K562 (cell line): ENCODE measurements around the gene PHF5A. TPM values are rescaled to one million over a fixed set of nuclear protein-coding genes. Genes with fewer than 3 reads are reported as not detected.

Source experiments
- ATAC-seq: fragments of 200-7000 bp; cut with Tn5 transposase; 3 replicates; pipeline ENCODE4 v1.9.1; 2020; ENCODE audit warnings: moderate library complexity
- BruUV-seq: library from RNA; stranded (reverse); fragments of 400-500 nt; replicated peaks from 2 replicates; lab custom pipeline; 2021; lab: Mats Ljungman, UMichigan
- CTCF ChIA-PET: fragments of 300-600 bp; formaldehyde crosslinking; extraction: SDS; loops from one replicate; lab custom pipeline; 2021; ENCODE audit warnings: low intra/inter-chr PET ratio; lab: Yijun Ruan, JAX
- POLR2A ChIA-PET: fragments of 300-600, 350-650 bp; sonication (Branson Sonifier 250); formaldehyde crosslinking; extraction: SDS; loops from one replicate; lab custom pipeline; 2021; ENCODE audit warnings: antibody characterized with exemption, inconsistent platforms; lab: Yijun Ruan, JAX
- DNase-seq, 4 experiments: peaks; one replicate each; pipeline versions ENCODE4 v3.0.0 to v3.0.0-alpha.2; 2011 to 2018; ENCODE audit warnings: low spot score in 3 of 4, mixed read lengths in 3 of 4; ENCODE audit errors: extremely low read depth in 1 of 4
- FAIRE-seq: peaks from 2 replicates; lab custom pipeline; 2011; peaks lifted over from hg19 to GRCh38; lab: Jason Lieb, UNC
- H2AFZ ChIP-seq: 2 replicates; pipeline ENCODE4 v1.6.0; 2011; ENCODE audit warnings: low read depth, low read length, control low read depth, inconsistent platforms
- H3K27ac ChIP-seq: fragments of 200-600 bp; 3 replicates; pipeline ENCODE4 v1.8.0; 2011; ENCODE audit warnings: low read depth, mild to moderate bottlenecking, control low read depth, inconsistent platforms, low read length, moderate library complexity, mixed read lengths; ENCODE audit errors: extremely low read depth
- H3K27me3 ChIP-seq, 2 experiments: fragments of 300-600 bp in 1 of 2; 2 replicates in 1 of 2; 3 replicates in 1 of 2; pipeline versions ENCODE4 v1.6.0 to v1.8.0; 2011; ENCODE audit warnings: inconsistent platforms in 2 of 2, low read length in 2 of 2, mild to moderate bottlenecking in 1 of 2, mixed read lengths in 1 of 2, moderate library complexity in 1 of 2; ENCODE audit not compliant: control insufficient read depth in 2 of 2, insufficient read depth in 2 of 2
- H3K36me3 ChIP-seq: fragments of 300-600 bp; 3 replicates; pipeline ENCODE4 v1.8.0; 2011; ENCODE audit warnings: mild to moderate bottlenecking, low read length, inconsistent platforms; ENCODE audit not compliant: control insufficient read depth, insufficient read depth
- H3K4me1 ChIP-seq, 2 experiments: fragments of 200-600 bp in 1 of 2; replicated peaks in 1 of 2; 2 replicates in 1 of 2; 3 replicates in 1 of 2; pipeline versions ENCODE4 v1.5.1 to v1.8.0; 2011; ENCODE audit warnings: inconsistent platforms in 2 of 2, low read length in 2 of 2, mild to moderate bottlenecking in 1 of 2, mixed read lengths in 1 of 2, moderate library complexity in 1 of 2; ENCODE audit not compliant: control insufficient read depth in 2 of 2, insufficient read depth in 2 of 2
- H3K4me2 ChIP-seq: 2 replicates; pipeline ENCODE4 v1.6.1; 2011; ENCODE audit warnings: low read length, control low read depth, inconsistent platforms, mixed read lengths; ENCODE audit not compliant: insufficient read depth
- H3K4me3 ChIP-seq: fragments of 200-600 bp; sonication (generic), shearing (Covaris generic); 2 replicates; pipeline ENCODE4 v1.5.1; 2016; ENCODE audit warnings: control low read depth, inconsistent platforms
- H3K79me2 ChIP-seq: fragments of 200-600 bp; 3 replicates; pipeline ENCODE4 v1.8.0; 2011; ENCODE audit warnings: low read length, inconsistent platforms; ENCODE audit not compliant: control insufficient read depth, insufficient read depth
- H3K9ac ChIP-seq, 2 experiments: 2 replicates each; pipeline versions ENCODE4 v1.6.0 to v1.6.1; 2011; ENCODE audit warnings: low read depth in 2 of 2, low read length in 2 of 2, control low read depth in 1 of 2, inconsistent platforms in 1 of 2, mild to moderate bottlenecking in 1 of 2, mixed read lengths in 1 of 2; ENCODE audit not compliant: insufficient read depth in 1 of 2
- H3K9me1 ChIP-seq: one replicate; pipeline ENCODE4 v1.6.0; 2011; ENCODE audit warnings: inconsistent platforms, mild to moderate bottlenecking, low read length, moderate library complexity; ENCODE audit not compliant: control insufficient read depth, insufficient read depth
- H3K9me3 ChIP-seq: replicated peaks from 2 replicates; pipeline ENCODE4 v1.5.1; 2011; ENCODE audit warnings: low read depth, low read length, inconsistent platforms; ENCODE audit not compliant: control insufficient read depth, insufficient read depth
- H4K20me1 ChIP-seq: replicated peaks from 2 replicates; pipeline ENCODE4 v1.6.1; 2011; ENCODE audit warnings: low read length, inconsistent platforms, mixed read lengths; ENCODE audit not compliant: control insufficient read depth, insufficient read depth
- EHMT2 ChIP-seq: fragments of 450-650 bp; IDR thresholded peaks from 2 replicates; pipeline ENCODE4 v1.6.1; 2018; ENCODE audit warnings: antibody characterized with exemption
- HCFC1 ChIP-seq: IDR thresholded peaks from 2 replicates; pipeline ENCODE4 v1.6.1; 2012; ENCODE audit warnings: low read depth, low read length, improper control_type of control experiment
- NR1H2 ChIP-seq: sonication (generic); formaldehyde crosslinking; IDR thresholded peaks from 2 replicates; pipeline ENCODE4 v1.4.0; 2020; ENCODE audit warnings: mild to moderate bottlenecking, missing genetic modification reagents
- SNRNP70 ChIP-seq: fragments of 200-400 bp; formaldehyde crosslinking; optimal IDR thresholded peaks from 2 replicates; pipeline ENCODE3; 2017; ENCODE audit warnings: low read depth, low read length
- ZNF408 ChIP-seq: fragments of 250-450 bp; sonication (Bioruptor Pico); IDR thresholded peaks from 2 replicates; pipeline ENCODE4 v1.4.0; 2020; ENCODE audit warnings: low read depth, mild to moderate bottlenecking, moderate library complexity
- ZNF57 ChIP-seq: fragments of 450-650 bp; formaldehyde crosslinking; IDR thresholded peaks from 2 replicates; pipeline ENCODE4 v1.4.0; 2020; ENCODE audit warnings: mild to moderate bottlenecking, moderate library complexity
- WGBS: fragments of 100-300 bp; shearing (Covaris generic); methylation state at CpG from one replicate; pipeline ENCODE4 v1.1.6; 2016; ENCODE audit warnings: low coverage, mixed read lengths; ENCODE audit not compliant: insufficient coverage; ENCODE audit errors: missing lambda C conversion rate; 5-methylcytosine and 5-hydroxymethylcytosine counted together
- in situ Hi-C: fragments of 300-500 bp; cut with MboI; formaldehyde crosslinking; loops from 4 replicates; pipeline ENCODE4 v1.15.0; 2018; ENCODE audit warnings: inconsistent platforms, mixed read lengths
- intact Hi-C: fragments of 100-400 bp; cut with micrococcal nuclease; formaldehyde crosslinking; loops from 2 replicates; pipeline ENCODE4 v1.14.2; 2022
- polyA plus RNA-seq, 8 experiments: library from polyadenylated mRNA; depleted of rRNA in 4 of 8; stranded (reverse) in 5 of 8; unstranded in 3 of 8; fragments of >200 nt; fragmentation: Nextera tagmentation in 2 of 8; fragmentation: Illumina TruSeq in 1 of 8; extraction: Ambion mirVana in 2 of 8; extraction: Trizol in 1 of 8; gene quantifications; 2 replicates each; pipeline versions ENCODE4 v1.2.1 to v1.2.3, GENCODE V29; 2011 to 2014; ENCODE audit warnings: inconsistent platforms in 1 of 8, missing spikeins in 1 of 8
- total RNA-seq, 7 experiments: library from RNA; depleted of rRNA in 6 of 7; stranded (reverse); fragments of >200 nt in 6 of 7; fragmentation: Illumina TruSeq in 2 of 7; extraction: Trizol in 2 of 7; gene quantifications; 2 replicates each; pipeline versions ENCODE4 v1.2.1 to v1.2.3, GENCODE V29; 2011 to 2021; ENCODE audit warnings: low replicate concordance in 1 of 7
- TF ChIP-seq, protein P1 (sequence below): IDR thresholded peaks from 2 replicates; pipeline ENCODE4 v1.6.1; 2014; ENCODE audit warnings: antibody characterized with exemption
- TF ChIP-seq, protein P2 (sequence below), 3 experiments: fragments of 200-800 bp in 1 of 3; sonication (Bioruptor generic) in 1 of 3; sonication (generic) in 1 of 3; formaldehyde crosslinking in 1 of 3; IDR thresholded peaks; 2 replicates each; pipeline versions ENCODE4 v1.6.1 to v1.8.0; 2016 to 2022; ENCODE audit warnings: mild to moderate bottlenecking in 2 of 3, missing compliant biosample characterization in 2 of 3, missing genetic modification characterization in 2 of 3, missing genetic modification reagents in 1 of 3
- TF ChIP-seq, protein P3 (sequence below): sonication (generic); formaldehyde crosslinking; IDR thresholded peaks from 2 replicates; pipeline ENCODE4 v1.8.1; 2023; ENCODE audit warnings: missing genetic modification reagents, mild to moderate bottlenecking, borderline replicate concordance
- TF ChIP-seq, protein P4 (sequence below): fragments of 250-450 bp; sonication (Bioruptor Pico); IDR thresholded peaks from 2 replicates; pipeline ENCODE4 v1.8.0; 2021; ENCODE audit warnings: mild to moderate bottlenecking, moderate library complexity
- TF ChIP-seq, protein P5 (sequence below): fragments of 250-450 bp; sonication (Bioruptor Pico); IDR thresholded peaks from 2 replicates; pipeline ENCODE4 v1.9.0; 2021; ENCODE audit warnings: mild to moderate bottlenecking

PHF5A gene
- total and polyA plus RNA-seq, 9 of the 15 experiments (the other 6 are each of a cell fraction or from before 2014, with no cell fraction given) = 14.2 to 144 (median 101) TPM

DNA sequence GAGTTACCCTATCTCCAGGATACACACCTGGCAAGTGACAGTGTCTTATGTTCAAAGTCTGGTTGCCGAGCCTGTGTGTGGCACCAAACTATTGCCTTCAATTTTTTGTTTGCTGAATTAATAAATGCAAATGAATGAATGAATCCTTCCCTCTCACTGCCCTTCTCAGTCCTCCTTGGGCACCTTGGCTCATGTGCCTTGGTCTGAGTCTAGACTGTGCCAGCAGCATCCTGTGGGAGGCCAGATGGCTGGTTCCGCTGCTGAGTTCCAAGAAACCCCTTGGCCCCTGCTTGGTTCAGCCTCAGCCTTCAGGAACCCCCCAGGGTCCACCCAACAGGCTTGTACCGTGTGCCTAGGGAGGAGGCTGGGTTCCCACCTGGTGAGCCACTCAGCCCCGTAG lies 52.9 kb downstream of the PHF5A start:
- no TSS peak for BruUV-seq
- ATAC-seq = no peak
- in situ Hi-C loops (no loop called here), intact Hi-C loops (no loop called here)
- H3K27me3 ChIP-seq = no peaks in the 10 kb centered on the region
- no peak overlapping the region for H2AFZ ChIP-seq
- no peak overlapping the region for H3K4me3 ChIP-seq
- DNase-seq = no peak
- ChIA-PET CTCF (no interaction called here), POLR2A (interaction anchor here (0.8 kb wide), 1 partner anchor 28 kb away, joined by 3 read pairs; no protein-coding TSS in a partner anchor)
- no peaks in the 10 kb centered on the region for H4K20me1 ChIP-seq
- FAIRE-seq = no peak
- H3K4me1 ChIP-seq = peaks cover 15 to 33% of the 10 kb centered on the region in 2 experiments; a peak in 4 of 5 replicates
- H3K27ac ChIP-seq = no peak overlapping the region
- H3K9me3 ChIP-seq = no peaks in the 10 kb centered on the region
- H3K79me2 ChIP-seq = peaks cover 34% of the 10 kb centered on the region
- 84% methylated on average over 4 of the region's 4 CpGs for WGBS
- H3K9ac ChIP-seq = peak overlapping the region in 1 of 2 experiments; percentile 72; a peak in 1 of 4 replicates
- no peaks in the 10 kb centered on the region for H3K9me1 ChIP-seq
- H3K4me2 ChIP-seq = peak overlapping the region; percentile 25; the same call in 1 of the 2 replicates
- H3K36me3 ChIP-seq = no peaks in the 10 kb centered on the region
- TF ChIP-seq NR1H2 (no peak), EHMT2 (no peak), ZNF408 (CRISPR knock-in tag) (no peak), SNRNP70 (no peak), ZNF57 (CRISPR knock-in tag) (no peak), HCFC1 (no peak)
- TF ChIP-seq, protein P1, sequence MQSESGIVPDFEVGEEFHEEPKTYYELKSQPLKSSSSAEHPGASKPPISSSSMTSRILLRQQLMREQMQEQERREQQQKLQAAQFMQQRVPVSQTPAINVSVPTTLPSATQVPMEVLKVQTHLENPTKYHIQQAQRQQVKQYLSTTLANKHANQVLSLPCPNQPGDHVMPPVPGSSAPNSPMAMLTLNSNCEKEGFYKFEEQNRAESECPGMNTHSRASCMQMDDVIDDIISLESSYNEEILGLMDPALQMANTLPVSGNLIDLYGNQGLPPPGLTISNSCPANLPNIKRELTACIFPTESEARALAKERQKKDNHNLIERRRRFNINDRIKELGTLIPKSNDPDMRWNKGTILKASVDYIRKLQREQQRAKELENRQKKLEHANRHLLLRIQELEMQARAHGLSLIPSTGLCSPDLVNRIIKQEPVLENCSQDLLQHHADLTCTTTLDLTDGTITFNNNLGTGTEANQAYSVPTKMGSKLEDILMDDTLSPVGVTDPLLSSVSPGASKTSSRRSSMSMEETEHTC = no peak
- TF ChIP-seq, protein P2, sequence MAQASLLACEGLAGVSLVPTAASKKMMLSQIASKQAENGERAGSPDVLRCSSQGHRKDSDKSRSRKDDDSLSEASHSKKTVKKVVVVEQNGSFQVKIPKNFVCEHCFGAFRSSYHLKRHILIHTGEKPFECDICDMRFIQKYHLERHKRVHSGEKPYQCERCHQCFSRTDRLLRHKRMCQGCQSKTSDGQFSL (CRISPR knock-in tag; IDR thresholded peaks at IDR 0.05) = no peak
- TF ChIP-seq, protein P2 (tag; IDR thresholded peaks at IDR 0.05) = no peak
- TF ChIP-seq, protein P3, sequence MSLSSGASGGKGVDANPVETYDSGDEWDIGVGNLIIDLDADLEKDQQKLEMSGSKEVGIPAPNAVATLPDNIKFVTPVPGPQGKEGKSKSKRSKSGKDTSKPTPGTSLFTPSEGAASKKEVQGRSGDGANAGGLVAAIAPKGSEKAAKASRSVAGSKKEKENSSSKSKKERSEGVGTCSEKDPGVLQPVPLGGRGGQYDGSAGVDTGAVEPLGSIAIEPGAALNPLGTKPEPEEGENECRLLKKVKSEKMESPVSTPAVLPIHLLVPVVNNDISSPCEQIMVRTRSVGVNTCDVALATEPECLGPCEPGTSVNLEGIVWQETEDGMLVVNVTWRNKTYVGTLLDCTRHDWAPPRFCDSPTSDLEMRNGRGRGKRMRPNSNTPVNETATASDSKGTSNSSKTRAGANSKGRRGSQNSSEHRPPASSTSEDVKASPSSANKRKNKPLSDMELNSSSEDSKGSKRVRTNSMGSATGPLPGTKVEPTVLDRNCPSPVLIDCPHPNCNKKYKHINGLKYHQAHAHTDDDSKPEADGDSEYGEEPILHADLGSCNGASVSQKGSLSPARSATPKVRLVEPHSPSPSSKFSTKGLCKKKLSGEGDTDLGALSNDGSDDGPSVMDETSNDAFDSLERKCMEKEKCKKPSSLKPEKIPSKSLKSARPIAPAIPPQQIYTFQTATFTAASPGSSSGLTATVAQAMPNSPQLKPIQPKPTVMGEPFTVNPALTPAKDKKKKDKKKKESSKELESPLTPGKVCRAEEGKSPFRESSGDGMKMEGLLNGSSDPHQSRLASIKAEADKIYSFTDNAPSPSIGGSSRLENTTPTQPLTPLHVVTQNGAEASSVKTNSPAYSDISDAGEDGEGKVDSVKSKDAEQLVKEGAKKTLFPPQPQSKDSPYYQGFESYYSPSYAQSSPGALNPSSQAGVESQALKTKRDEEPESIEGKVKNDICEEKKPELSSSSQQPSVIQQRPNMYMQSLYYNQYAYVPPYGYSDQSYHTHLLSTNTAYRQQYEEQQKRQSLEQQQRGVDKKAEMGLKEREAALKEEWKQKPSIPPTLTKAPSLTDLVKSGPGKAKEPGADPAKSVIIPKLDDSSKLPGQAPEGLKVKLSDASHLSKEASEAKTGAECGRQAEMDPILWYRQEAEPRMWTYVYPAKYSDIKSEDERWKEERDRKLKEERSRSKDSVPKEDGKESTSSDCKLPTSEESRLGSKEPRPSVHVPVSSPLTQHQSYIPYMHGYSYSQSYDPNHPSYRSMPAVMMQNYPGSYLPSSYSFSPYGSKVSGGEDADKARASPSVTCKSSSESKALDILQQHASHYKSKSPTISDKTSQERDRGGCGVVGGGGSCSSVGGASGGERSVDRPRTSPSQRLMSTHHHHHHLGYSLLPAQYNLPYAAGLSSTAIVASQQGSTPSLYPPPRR (CRISPR knock-in tag) = no peak
- TF ChIP-seq, protein P4, sequence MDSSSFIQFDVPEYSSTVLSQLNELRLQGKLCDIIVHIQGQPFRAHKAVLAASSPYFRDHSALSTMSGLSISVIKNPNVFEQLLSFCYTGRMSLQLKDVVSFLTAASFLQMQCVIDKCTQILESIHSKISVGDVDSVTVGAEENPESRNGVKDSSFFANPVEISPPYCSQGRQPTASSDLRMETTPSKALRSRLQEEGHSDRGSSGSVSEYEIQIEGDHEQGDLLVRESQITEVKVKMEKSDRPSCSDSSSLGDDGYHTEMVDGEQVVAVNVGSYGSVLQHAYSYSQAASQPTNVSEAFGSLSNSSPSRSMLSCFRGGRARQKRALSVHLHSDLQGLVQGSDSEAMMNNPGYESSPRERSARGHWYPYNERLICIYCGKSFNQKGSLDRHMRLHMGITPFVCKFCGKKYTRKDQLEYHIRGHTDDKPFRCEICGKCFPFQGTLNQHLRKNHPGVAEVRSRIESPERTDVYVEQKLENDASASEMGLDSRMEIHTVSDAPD = no peak
- TF ChIP-seq, protein P5, sequence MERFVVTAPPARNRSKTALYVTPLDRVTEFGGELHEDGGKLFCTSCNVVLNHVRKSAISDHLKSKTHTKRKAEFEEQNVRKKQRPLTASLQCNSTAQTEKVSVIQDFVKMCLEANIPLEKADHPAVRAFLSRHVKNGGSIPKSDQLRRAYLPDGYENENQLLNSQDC = no peak
